CD4-positive, CD25-positive, alpha-beta regulatory T cell (primary cell): ENCODE measurements around the gene DPYSL4. TPM values are rescaled to one million over a fixed set of nuclear protein-coding genes. Genes with fewer than 3 reads are reported as not detected.

Experiments used
- ATAC-seq, 2 donors: fragments of 150-1000 bp; cut with Tn5 transposase; one replicate each; pipeline ENCODE4 v1.10.0; 2021; ENCODE audit warnings: low read depth in 2 of 2, moderate number of reproducible peaks in 2 of 2, moderate library complexity in 1 of 2
- DNase-seq, 3 donors: peaks; one replicate each; pipeline versions ENCODE4 v3.0.0 to v3.0.0-alpha.2; 2012 to 2022; ENCODE audit warnings: mixed read lengths in 1 of 3
- H3K27ac ChIP-seq: one replicate; pipeline ENCODE4 v1.7.0; 2013; ENCODE audit warnings: mild to moderate bottlenecking, low read length; ENCODE audit not compliant: insufficient read depth, poor library complexity, severe bottlenecking
- H3K27me3 ChIP-seq: one replicate; pipeline ENCODE4 v1.7.0; 2013; ENCODE audit warnings: low read length; ENCODE audit not compliant: control insufficient read depth, insufficient read depth
- H3K36me3 ChIP-seq: one replicate; pipeline ENCODE4 v1.7.0; 2013; ENCODE audit warnings: mild to moderate bottlenecking, low read length, moderate library complexity; ENCODE audit not compliant: control insufficient read depth, insufficient read depth
- H3K4me1 ChIP-seq: 2 replicates; pipeline ENCODE4 v1.7.0; 2013; ENCODE audit warnings: mild to moderate bottlenecking, low read length; ENCODE audit not compliant: insufficient read depth, control insufficient read depth, poor library complexity, severe bottlenecking
- H3K4me3 ChIP-seq: one replicate; pipeline ENCODE4 v1.7.0; 2013; ENCODE audit warnings: low read depth, mild to moderate bottlenecking, low read length, moderate library complexity
- H3K9me3 ChIP-seq, 2 experiments: 1 replicate in 1 of 2; 2 replicates in 1 of 2; pipeline ENCODE4 v1.7.0; 2013; ENCODE audit warnings: low read length in 2 of 2, mild to moderate bottlenecking in 1 of 2, moderate library complexity in 1 of 2; ENCODE audit not compliant: control insufficient read depth in 2 of 2
- H3K27ac Mint-ChIP-seq, 3 donors: one replicate each; pipeline ENCODE4 v1.8.0; 2020 to 2022; ENCODE audit warnings: mild to moderate bottlenecking in 3 of 3, mixed read lengths in 3 of 3, moderate library complexity in 2 of 3
- H3K27me3 Mint-ChIP-seq: one replicate; pipeline ENCODE4 v1.8.0; 2022; ENCODE audit warnings: mild to moderate bottlenecking, mixed read lengths
- H3K36me3 Mint-ChIP-seq: one replicate; pipeline ENCODE4 v1.8.0; 2020; ENCODE audit warnings: mixed read lengths
- H3K4me1 Mint-ChIP-seq, 4 donors: one replicate each; pipeline ENCODE4 v1.8.0; 2020 to 2022; ENCODE audit warnings: mixed read lengths in 4 of 4, mild to moderate bottlenecking in 1 of 4
- H3K4me3 Mint-ChIP-seq, 4 donors: one replicate each; pipeline ENCODE4 v1.8.0; 2020 to 2022; ENCODE audit warnings: mild to moderate bottlenecking in 4 of 4, mixed read lengths in 4 of 4, moderate library complexity in 3 of 4
- H3K9me3 Mint-ChIP-seq, 7 donors: one replicate each; pipeline ENCODE4 v1.8.0; 2020 to 2022; ENCODE audit warnings: mixed read lengths in 7 of 7, mild to moderate bottlenecking in 3 of 7, moderate library complexity in 2 of 7
- polyA plus RNA-seq, 4 donors: library from polyadenylated mRNA; unstranded; fragments of 300-500 nt; fragmentation: Illumina TruSeq; gene quantifications; one replicate each; pipeline ENCODE4 v1.2.3, GENCODE V29; 2021
- total RNA-seq: library from RNA; stranded (reverse); gene quantifications from one replicate; pipeline ENCODE4 v1.2.3, GENCODE V29; 2022

Gene DPYSL4
- total and polyA plus RNA-seq, 5 donors from 2014 or later, result 1.2 to 1.9 TPM; not detected in 3

DNA sequence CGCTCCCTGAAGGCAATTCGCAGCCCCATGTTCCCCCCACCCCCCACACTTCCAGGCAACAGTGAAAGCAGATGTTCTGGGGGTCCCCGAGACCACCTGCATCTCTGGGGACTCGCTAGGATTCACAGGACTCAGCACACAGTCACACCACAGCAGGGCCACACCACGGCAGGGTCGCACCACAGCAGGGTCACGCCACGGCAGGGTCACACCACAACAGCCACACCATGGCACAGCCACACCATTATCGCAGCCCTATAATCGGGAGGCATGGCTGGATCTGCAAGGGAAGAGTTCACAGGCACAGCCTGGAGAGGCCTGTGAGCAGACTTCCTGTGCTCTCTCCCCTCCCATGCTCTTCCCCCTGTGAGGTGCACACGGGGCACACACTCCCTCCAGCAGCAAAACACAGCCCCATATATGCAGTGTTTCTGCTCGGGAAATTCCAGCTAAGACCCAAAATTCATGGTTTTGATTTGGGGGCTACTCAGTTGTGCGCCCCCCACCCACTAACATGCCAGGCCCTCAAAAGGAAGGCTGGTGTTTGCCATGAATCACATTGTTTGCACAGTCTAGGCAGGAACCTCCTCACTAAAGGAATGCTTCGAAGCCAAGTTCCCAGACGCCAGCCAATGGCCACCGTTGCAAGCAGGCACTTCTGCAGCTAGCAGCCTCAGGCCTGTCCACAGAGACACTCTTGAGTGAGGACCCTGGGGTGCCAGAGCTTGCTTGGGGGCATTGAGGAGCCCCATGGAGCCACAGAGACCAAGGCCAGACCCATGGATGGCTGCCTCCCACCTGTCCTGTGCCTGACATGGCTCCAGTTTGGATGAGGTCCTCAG lies 7.0 kb upstream of the DPYSL4 start:
- Histone ChIP-seq H3K9me3 (no peaks in the 10 kb centered on the region), H3K27ac (no peak overlapping the region), H3K36me3 (no peaks in the 10 kb centered on the region), H3K4me1 (no peaks in the 10 kb centered on the region), H3K4me3 (no peak overlapping the region), H3K27me3 (peaks cover 7% of the 10 kb centered on the region)
- H3K36me3 Mint-ChIP-seq, result no peaks in the 10 kb centered on the region
- DNase-seq (no peak), ATAC-seq (no peak)
- peaks cover 0 to 2% (median 0%) of the 10 kb centered on the region in 7 donors for H3K9me3 Mint-ChIP-seq
- H3K27me3 Mint-ChIP-seq, result peaks cover 8% of the 10 kb centered on the region
- H3K27ac Mint-ChIP-seq, result no peak overlapping the region
- H3K4me3 Mint-ChIP-seq, result no peak overlapping the region
- H3K4me1 Mint-ChIP-seq, result peaks cover 0 to 4% (median under 1%) of the 10 kb centered on the region in 4 donors

DNA sequence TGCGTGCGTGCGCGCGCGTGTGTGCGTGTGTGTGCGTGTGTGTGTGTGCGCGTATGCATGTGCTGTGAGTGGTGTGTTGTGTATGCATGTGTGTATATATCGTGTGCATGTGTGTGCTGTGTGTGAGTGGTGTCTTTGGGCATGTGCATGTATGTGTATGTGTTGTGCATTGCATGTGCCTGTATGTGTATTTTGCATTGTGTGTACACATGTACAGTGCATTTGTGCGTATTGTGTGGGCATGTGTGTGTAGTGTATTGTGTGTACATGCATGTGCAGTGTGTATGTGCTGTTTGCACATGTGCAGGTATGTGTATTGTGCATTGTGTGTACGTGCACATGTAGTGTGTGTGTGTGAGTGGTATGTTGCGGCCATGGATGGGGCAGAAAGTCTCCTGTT lies 6.0 kb upstream of the DPYSL4 start:
- Histone ChIP-seq H3K4me1 (peaks cover 3% of the 10 kb centered on the region), H3K27ac (no peak overlapping the region), H3K9me3 (no peaks in the 10 kb centered on the region), H3K27me3 (peaks cover 9% of the 10 kb centered on the region), H3K4me3 (no peak overlapping the region), H3K36me3 (no peaks in the 10 kb centered on the region)
- no peak for ATAC-seq
- H3K27ac Mint-ChIP-seq, result no peak overlapping the region
- peaks cover 11% of the 10 kb centered on the region for H3K27me3 Mint-ChIP-seq
- no peaks in the 10 kb centered on the region for H3K36me3 Mint-ChIP-seq
- peaks cover 0 to 6% (median 3%) of the 10 kb centered on the region in 4 donors for H3K4me1 Mint-ChIP-seq
- H3K4me3 Mint-ChIP-seq, result no peak overlapping the region
- DNase-seq, result no peak
- peaks cover 0 to 2% (median 0%) of the 10 kb centered on the region in 7 donors for H3K9me3 Mint-ChIP-seq

DNA sequence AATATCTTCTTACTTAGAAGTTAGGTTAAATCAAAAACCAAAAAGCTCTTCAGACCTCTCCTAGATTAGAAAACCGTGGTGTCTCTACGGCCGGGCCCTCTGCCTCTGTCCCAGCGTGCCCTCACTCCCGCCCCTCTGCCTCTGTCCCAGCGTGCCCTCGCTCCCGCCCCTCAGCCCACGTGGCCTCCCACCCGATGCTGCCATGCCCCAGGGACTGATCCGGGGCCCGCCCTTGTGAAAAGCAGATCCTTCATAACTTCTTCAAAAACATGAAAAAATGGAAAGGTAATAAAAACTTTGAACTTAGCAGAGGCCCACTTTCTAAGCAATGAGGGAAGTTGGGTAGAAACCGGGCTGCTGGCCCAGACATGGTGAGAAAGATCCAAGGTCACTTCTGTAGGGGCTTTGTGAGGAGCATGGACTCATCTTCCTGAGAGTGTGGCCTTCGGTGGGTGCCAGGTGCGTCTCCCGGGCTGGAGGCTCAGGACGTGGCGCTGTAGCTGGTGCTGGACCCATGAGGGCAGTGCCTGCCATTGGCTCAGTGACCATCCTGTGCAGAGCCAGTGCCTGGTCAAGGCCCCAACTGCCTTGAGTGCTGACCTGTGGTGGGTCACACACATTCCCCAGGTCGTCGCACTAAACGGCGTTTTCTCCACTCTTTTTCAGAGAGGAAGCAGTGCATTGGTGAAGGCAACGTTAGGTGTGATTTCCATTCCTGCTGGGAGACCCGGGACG lies 4.9 kb upstream of the DPYSL4 start:
- Mint-ChIP-seq H3K9me3 (no peaks in the 10 kb centered on the region), H3K27me3 (peaks cover 11% of the 10 kb centered on the region), H3K4me3 (no peak overlapping the region), H3K36me3 (no peaks in the 10 kb centered on the region), H3K27ac (no peak overlapping the region), H3K4me1 (peaks cover 0 to 6% (median 3%) of the 10 kb centered on the region in 4 donors)
- H3K4me3 ChIP-seq, result no peak overlapping the region
- ATAC-seq (no peak), DNase-seq (no peak)
- peaks cover 11% of the 10 kb centered on the region for H3K4me1 ChIP-seq
- no peaks in the 10 kb centered on the region for H3K9me3 ChIP-seq
- H3K27ac ChIP-seq, result no peak overlapping the region
- H3K27me3 ChIP-seq, result peaks cover 9% of the 10 kb centered on the region
- H3K36me3 ChIP-seq, result no peaks in the 10 kb centered on the region

DNA sequence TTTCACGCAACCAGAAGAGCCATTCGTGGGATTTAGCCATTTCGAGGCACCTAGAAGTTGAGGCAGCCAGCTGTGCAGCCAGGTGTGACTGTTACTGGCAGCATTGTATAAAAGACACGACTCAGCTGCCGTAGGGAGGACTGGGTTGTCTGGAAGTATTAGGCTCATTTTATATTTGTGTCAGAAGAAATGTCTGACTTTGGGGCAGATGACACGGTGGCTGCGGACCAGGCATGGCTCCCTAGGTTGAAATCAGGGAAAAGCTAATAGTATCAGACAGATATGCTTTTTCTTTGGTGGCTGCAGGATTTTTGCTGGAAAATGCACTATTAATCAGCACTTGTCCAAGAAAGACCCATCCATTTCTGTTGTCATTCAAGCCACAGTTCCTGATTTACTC lies 4.2 kb upstream of the DPYSL4 start:
- DNase-seq (no peak), ATAC-seq (no peak)
- peaks cover 5% of the 10 kb centered on the region for H3K27me3 ChIP-seq
- Mint-ChIP-seq H3K27ac (no peak overlapping the region), H3K4me3 (no peak overlapping the region), H3K4me1 (peaks cover 0 to 6% (median 3%) of the 10 kb centered on the region in 4 donors), H3K36me3 (no peaks in the 10 kb centered on the region), H3K27me3 (peaks cover 11% of the 10 kb centered on the region), H3K9me3 (no peaks in the 10 kb centered on the region)
- H3K27ac ChIP-seq, result no peak overlapping the region
- peaks cover 17% of the 10 kb centered on the region for H3K4me1 ChIP-seq
- H3K4me3 ChIP-seq, result no peak overlapping the region
- H3K9me3 ChIP-seq, result no peaks in the 10 kb centered on the region
- H3K36me3 ChIP-seq, result no peaks in the 10 kb centered on the region

DNA sequence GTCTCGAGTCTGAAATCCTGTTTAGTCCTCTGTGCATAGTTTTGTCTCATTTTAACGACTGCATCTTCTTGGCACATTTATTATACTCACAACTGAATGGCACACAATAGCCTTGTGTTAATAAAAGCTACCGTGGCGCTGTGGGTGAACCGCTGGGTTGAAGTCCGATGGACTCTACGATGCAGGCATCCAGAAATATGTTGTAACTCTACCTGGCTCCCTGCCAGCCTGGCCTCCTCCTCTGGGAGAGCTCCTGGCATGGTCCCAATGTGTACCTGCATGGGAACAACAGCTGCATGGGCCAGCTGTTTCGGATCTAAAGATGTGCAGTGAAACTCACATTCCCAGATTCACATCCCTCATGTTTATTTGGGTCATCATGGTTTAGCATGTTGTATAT lies 3.7 kb upstream of the DPYSL4 start:
- H3K4me1 Mint-ChIP-seq, result peaks cover 0 to 6% (median 3%) of the 10 kb centered on the region in 4 donors
- no peak overlapping the region for H3K27ac Mint-ChIP-seq
- no peaks in the 10 kb centered on the region for H3K36me3 Mint-ChIP-seq
- H3K27ac ChIP-seq, result no peak overlapping the region
- H3K36me3 ChIP-seq, result no peaks in the 10 kb centered on the region
- no peaks in the 10 kb centered on the region for H3K9me3 ChIP-seq
- peaks cover 22% of the 10 kb centered on the region for H3K4me1 ChIP-seq
- DNase-seq (no peak), ATAC-seq (no peak)
- H3K4me3 Mint-ChIP-seq, result peak overlapping the region in 1 of 4 donors; percentile 5
- no peak overlapping the region for H3K4me3 ChIP-seq
- H3K9me3 Mint-ChIP-seq, result no peaks in the 10 kb centered on the region
- H3K27me3 Mint-ChIP-seq, result peaks cover 15% of the 10 kb centered on the region
- H3K27me3 ChIP-seq, result peaks cover 4% of the 10 kb centered on the region

GRCh38 chr10:132184816-132185593 lies 1.7 kb upstream of the DPYSL4 start:
- Histone ChIP-seq H3K27ac (no peak overlapping the region), H3K9me3 (no peaks in the 10 kb centered on the region), H3K36me3 (no peaks in the 10 kb centered on the region), H3K4me3 (no peak overlapping the region), H3K4me1 (peaks cover 23% of the 10 kb centered on the region), H3K27me3 (peaks cover 5% of the 10 kb centered on the region)
- no peak overlapping the region for H3K27ac Mint-ChIP-seq
- H3K4me1 Mint-ChIP-seq, result peaks cover 0 to 11% (median 3%) of the 10 kb centered on the region in 4 donors
- DNase-seq (no peak), ATAC-seq (no peak)
- peak overlapping the region; percentile 56 to 73 (median 65) for H3K4me3 Mint-ChIP-seq
- peaks cover 33% of the 10 kb centered on the region for H3K27me3 Mint-ChIP-seq
- H3K9me3 Mint-ChIP-seq, result no peaks in the 10 kb centered on the region
- H3K36me3 Mint-ChIP-seq, result no peaks in the 10 kb centered on the region

- H3K4me1 Mint-ChIP-seq, result peaks cover 0 to 11% (median 3%) of the 10 kb centered on the region in 4 donors
- Histone ChIP-seq H3K9me3 (no peaks in the 10 kb centered on the region), H3K4me3 (no peak overlapping the region), H3K36me3 (no peaks in the 10 kb centered on the region), H3K4me1 (peaks cover 23% of the 10 kb centered on the region), H3K27me3 (peaks cover 5% of the 10 kb centered on the region), H3K27ac (no peak overlapping the region)
- peaks cover 33% of the 10 kb centered on the region for H3K27me3 Mint-ChIP-seq
- no peak overlapping the region for H3K4me3 Mint-ChIP-seq
- ATAC-seq (peak; percentile 66 to 76), DNase-seq (peak; percentile 34 to 55 (median 47))
- no peaks in the 10 kb centered on the region for H3K9me3 Mint-ChIP-seq
- H3K27ac Mint-ChIP-seq, result no peak overlapping the region
- no peaks in the 10 kb centered on the region for H3K36me3 Mint-ChIP-seq
These were observed 904 bp upstream of the DPYSL4 start for GRCh38 chr10:132185601-132186487.
